Measurements from ENCODE around the gene TMEM200C.

DNA sequence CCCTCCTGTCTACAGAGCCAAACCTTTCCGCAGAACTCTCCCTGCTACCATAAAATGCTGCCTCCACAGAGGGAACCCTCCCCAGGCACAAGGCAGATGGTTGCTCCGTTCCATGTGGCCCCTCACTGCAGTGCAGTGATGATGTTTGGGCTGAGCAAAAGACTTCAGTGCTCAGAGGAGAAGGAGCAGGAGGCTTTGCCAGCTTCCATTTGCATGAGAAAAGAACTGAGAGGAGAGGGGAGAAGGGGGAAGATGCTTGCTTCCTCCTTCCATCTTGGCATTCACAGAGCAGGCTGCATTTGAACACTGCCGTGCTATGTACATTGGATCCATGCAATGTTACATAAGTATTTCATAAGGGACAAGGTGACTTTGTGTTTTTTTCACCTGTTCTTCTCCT is 46.6 kb upstream of the TMEM200C start:
- TF ChIP-seq CTCF (IDR thresholded peaks at IDR 0.05) (no peak), POLR2A (IDR thresholded peaks at IDR 0.05) (no peak), EP300 (IDR thresholded peaks at IDR 0.05) (no peak)
